ENCODE measurements around the gene PPP2R3B.
A peak's percentile ranks its signal among the peaks of the same experiment; 100 is the strongest.

The PPP2R3B gene

GRCh38 chrX:333611-334311, 52.9 kb downstream of the PPP2R3B start:
- H3K4me3 ChIP-seq (ENCODE audit: control insufficient read depth, low read depth, low read length) = no peak overlapping the region
- TF ChIP-seq CTCF (conservative IDR thresholded peaks at IDR 0.05; ENCODE audit: control insufficient read depth, insufficient read depth, low read depth, low read length) = no peak
- DNase-seq (ENCODE audit: low read depth) = no peak

- no peak overlapping the region for H3K4me3 ChIP-seq (ENCODE audit: control insufficient read depth, low read depth, low read length)
- DNase-seq (ENCODE audit: low read depth) = no peak
- TF ChIP-seq CTCF (conservative IDR thresholded peaks at IDR 0.05; ENCODE audit: control insufficient read depth, insufficient read depth, low read depth, low read length) = no peak
These were observed 53.6 kb downstream of the PPP2R3B start for GRCh38 chrX:332916-333610.

GRCh38 chrX:332496-332860, 54.2 kb downstream of the PPP2R3B start:
- no peak for DNase-seq (ENCODE audit: low read depth)
- TF ChIP-seq CTCF (conservative IDR thresholded peaks at IDR 0.05; ENCODE audit: control insufficient read depth, insufficient read depth, low read depth, low read length) = no peak
- no peak overlapping the region for H3K4me3 ChIP-seq (ENCODE audit: control insufficient read depth, low read depth, low read length)

GRCh38 chrX:331825-332495, 54.7 kb downstream of the PPP2R3B start:
- no peak overlapping the region for H3K4me3 ChIP-seq (ENCODE audit: control insufficient read depth, low read depth, low read length)
- no peak for TF ChIP-seq CTCF (conservative IDR thresholded peaks at IDR 0.05; ENCODE audit: control insufficient read depth, insufficient read depth, low read depth, low read length)
- no peak for DNase-seq (ENCODE audit: low read depth)

- peak; percentile 49 for DNase-seq (ENCODE audit: low read depth)
- H3K4me3 ChIP-seq (ENCODE audit: control insufficient read depth, low read depth, low read length) = no peak overlapping the region
These were observed 55.4 kb downstream of the PPP2R3B start for GRCh38 chrX:331151-331824.

More at GRCh38 chrX:331151-331824, 55.4 kb downstream of the PPP2R3B start:
- no peak for TF ChIP-seq CTCF (conservative IDR thresholded peaks at IDR 0.05; ENCODE audit: control insufficient read depth, insufficient read depth, low read depth, low read length)

All from fibroblast of mammary gland (primary cell).